ENCODE measurements around the gene CLK3. TPM values are rescaled to one million over a fixed set of nuclear protein-coding genes. Genes with fewer than 3 reads are reported as not detected.

The CLK3 gene
- total RNA-seq, 6 experiments from 2014 or later: 27.8 to 44.1 (median 33.2) TPM

- no peaks in the 10 kb centered on the region for H3K36me3 ChIP-seq
- TF ChIP-seq CTCF (IDR thresholded peaks at IDR 0.05) (no peak), POLR2A (IDR thresholded peaks at IDR 0.05) (no peak)
- no peaks in the 10 kb centered on the region for H3K4me1 ChIP-seq
- H3K4me3 ChIP-seq: no peak overlapping the region
- 55% methylated on average over 2 of the region's 7 CpGs for WGBS (ENCODE audit: insufficient coverage, low coverage, low lambda C conversion rate, missing lambda C conversion rate)
- ATAC-seq (no peak), DNase-seq (no peak)
- intact Hi-C loops (cut with DNase I): loop anchor here (5.0 to 10.0 kb wide), 3 partner anchors 66 to 236 kb away; partner anchors contain the start of gene ARID3B (in 2 of the 2)
- H3K27me3 ChIP-seq: no peaks in the 10 kb centered on the region
- no peaks in the 10 kb centered on the region for H3K9me3 ChIP-seq
- no peak overlapping the region for H3K27ac ChIP-seq
Measured at GRCh38 chr15:74610302-74610951, 5.2 kb upstream of the CLK3 start.

GRCh38 chr15:74611341-74611740, 4.3 kb upstream of the CLK3 start:
- TF ChIP-seq POLR2A (IDR thresholded peaks at IDR 0.05): no peak
- TF ChIP-seq CTCF (IDR thresholded peaks at IDR 0.05): no peak
- 100% methylated on average over 1 of the region's 11 CpGs for WGBS (ENCODE audit: insufficient coverage, low coverage, low lambda C conversion rate, missing lambda C conversion rate)
- Histone ChIP-seq H3K27me3 (no peaks in the 10 kb centered on the region), H3K4me1 (no peaks in the 10 kb centered on the region), H3K27ac (no peak overlapping the region), H3K4me3 (no peak overlapping the region), H3K9me3 (no peaks in the 10 kb centered on the region), H3K36me3 (no peaks in the 10 kb centered on the region)
- ATAC-seq (no peak), DNase-seq (no peak)
- intact Hi-C loops (cut with DNase I): loop anchor here (5.0 to 10.0 kb wide), 3 partner anchors 67 to 237 kb away; partner anchors contain the start of gene ARID3B (in 2 of the 2)

GRCh38 chr15:74611834-74612233, 3.8 kb upstream of the CLK3 start:
- WGBS (ENCODE audit: insufficient coverage, low coverage, low lambda C conversion rate, missing lambda C conversion rate): no CpG with 5 or more reads among the region's 6 CpGs

GRCh38 chr15:74612677-74613076, 3.0 kb upstream of the CLK3 start:
- peaks cover 0 to 13% (median 5%) of the 10 kb centered on the region in 4 donors for H3K4me1 ChIP-seq
- H3K27me3 ChIP-seq: no peaks in the 10 kb centered on the region
- WGBS (ENCODE audit: insufficient coverage, low coverage, low lambda C conversion rate, missing lambda C conversion rate): no CpG with 5 or more reads among the region's 2 CpGs
- ATAC-seq: no peak
- no peak overlapping the region for H3K27ac ChIP-seq
- no peak overlapping the region for H3K4me3 ChIP-seq
- no peaks in the 10 kb centered on the region for H3K9me3 ChIP-seq
- intact Hi-C loops (cut with DNase I): loop anchor here (5.0 to 10.0 kb wide), 3 partner anchors 68 to 238 kb away; partner anchors contain the start of gene ARID3B (in 2 of the 2)
- TF ChIP-seq CTCF (IDR thresholded peaks at IDR 0.05) (no peak), POLR2A (IDR thresholded peaks at IDR 0.05) (no peak)
- DNase-seq: no peak
- H3K36me3 ChIP-seq: no peaks in the 10 kb centered on the region

More at GRCh38 chr15:74611834-74612233, 3.8 kb upstream of the CLK3 start:
- H3K9me3 ChIP-seq: no peaks in the 10 kb centered on the region
- H3K4me3 ChIP-seq: no peak overlapping the region
- H3K27me3 ChIP-seq: no peaks in the 10 kb centered on the region
- ATAC-seq (no peak), DNase-seq (no peak)
- TF ChIP-seq CTCF (IDR thresholded peaks at IDR 0.05) (no peak), POLR2A (IDR thresholded peaks at IDR 0.05) (no peak)
- H3K36me3 ChIP-seq: no peaks in the 10 kb centered on the region
- peaks cover 0 to 4% (median 1%) of the 10 kb centered on the region in 4 donors for H3K4me1 ChIP-seq
- intact Hi-C loops (cut with DNase I): loop anchor here (5.0 to 10.0 kb wide), 3 partner anchors 67 to 237 kb away; partner anchors contain the start of gene ARID3B (in 2 of the 2)
- H3K27ac ChIP-seq: no peak overlapping the region
